Fibroblast of skin of left biceps (primary cell): ENCODE results near the gene LRRN1.

Experiments
- DNase-seq, 2 experiments: peaks; one replicate each; pipeline ENCODE4 v3.0.0-alpha.2; 2013; ENCODE audit warnings: low read depth in 2 of 2

The LRRN1 gene

GRCh38 chr3:3799173-3800079, at the start of gene LRRN1:
LRRN1 (plus strand) TSS chr3:3799431; CDS start chr3:3844642, 45,211 bp downstream.
- no peak for DNase-seq

GRCh38 chr3:3753416-3753815, 45.8 kb upstream of the LRRN1 start:
- DNase-seq: no peak

GRCh38 chr3:3765661-3766060, 33.6 kb upstream of the LRRN1 start:
- no peak for DNase-seq

GRCh38 chr3:3766140-3766539, 33.1 kb upstream of the LRRN1 start:
- DNase-seq: no peak

- no peak for DNase-seq
These were observed 28.1 kb upstream of the LRRN1 start for GRCh38 chr3:3771094-3771493.

- no peak for DNase-seq
These were observed 27.7 kb upstream of the LRRN1 start for GRCh38 chr3:3771567-3771966.

GRCh38 chr3:3772338-3772737, 26.9 kb upstream of the LRRN1 start:
- DNase-seq: no peak

GRCh38 chr3:3772920-3773319, 26.3 kb upstream of the LRRN1 start:
- no peak for DNase-seq

- no peak for DNase-seq
These were observed 22.6 kb upstream of the LRRN1 start for GRCh38 chr3:3776607-3777006.

GRCh38 chr3:3778216-3778615, 21.0 kb upstream of the LRRN1 start:
- DNase-seq: no peak

GRCh38 chr3:3778641-3779270, 20.5 kb upstream of the LRRN1 start:
- peak; percentile 4 to 5 for DNase-seq

GRCh38 chr3:3782457-3782856, 16.8 kb upstream of the LRRN1 start:
- DNase-seq: no peak

GRCh38 chr3:3783210-3783609, 16.0 kb upstream of the LRRN1 start:
- DNase-seq: no peak

- no peak for DNase-seq
These were observed 15.5 kb upstream of the LRRN1 start for GRCh38 chr3:3783696-3784095.

GRCh38 chr3:3792391-3792790, 6.8 kb upstream of the LRRN1 start:
- no peak for DNase-seq

GRCh38 chr3:3798631-3799113, 559 bp upstream of the LRRN1 start:
- DNase-seq: no peak

- no peak for DNase-seq
These were observed 837 bp downstream of the LRRN1 start for GRCh38 chr3:3800080-3800455.

- DNase-seq: no peak
These were observed 1.7 kb downstream of the LRRN1 start for GRCh38 chr3:3800685-3801493.

- DNase-seq: no peak
These were observed 2.2 kb downstream of the LRRN1 start for GRCh38 chr3:3801494-3801841.

- no peak for DNase-seq
These were observed 2.8 kb downstream of the LRRN1 start for GRCh38 chr3:3802046-3802445.

- no peak for DNase-seq
These were observed 5.3 kb downstream of the LRRN1 start for GRCh38 chr3:3804560-3804959.

GRCh38 chr3:3806092-3806491, 6.9 kb downstream of the LRRN1 start:
- DNase-seq: no peak
